Cortex of kidney (tissue), 1 donor: ENCODE results near the gene SNCA.

Source experiments
- DNase-seq: peaks from one replicate; lab custom pipeline; 2025; lab: John Stamatoyannopoulos, UW

SNCA gene

GRCh38 chr4:89836897-89837384, at the start of gene SNCA:
Gene SNCA (minus strand): TSS chr4:89837161. CDS start chr4:89835667, 1,494 bp downstream.
- DNase-seq, result no peak

- DNase-seq, result no peak
Observed at GRCh38 chr4:89879215-89879614, 42.3 kb upstream of the SNCA start.

- no peak for DNase-seq
Observed at GRCh38 chr4:89878611-89879010, 41.6 kb upstream of the SNCA start.

- no peak for DNase-seq
Observed at GRCh38 chr4:89876548-89876947, 39.6 kb upstream of the SNCA start.

DNA sequence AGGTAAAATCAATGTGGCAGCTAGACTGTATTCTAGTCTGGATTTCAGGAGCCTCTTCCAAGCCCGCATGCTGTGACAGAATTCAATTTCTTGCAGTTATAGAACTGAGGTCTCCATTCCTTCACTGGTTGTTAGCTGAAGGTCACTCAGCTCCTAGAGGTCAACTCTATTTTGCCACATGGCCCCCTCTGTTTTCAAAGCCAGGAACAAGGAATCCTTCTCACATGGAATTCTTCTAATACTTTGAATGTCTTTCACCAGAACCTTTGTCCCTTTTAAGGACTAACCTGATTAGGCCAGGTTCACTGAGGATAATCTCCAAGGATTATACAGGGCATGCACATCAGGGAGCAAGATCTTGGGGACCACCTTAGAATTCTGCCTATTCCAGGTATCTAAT, 34.2 kb upstream of the SNCA start:
- no peak for DNase-seq

- no peak for DNase-seq
Observed at GRCh38 chr4:89868999-89869589, 32.1 kb upstream of the SNCA start.

DNA sequence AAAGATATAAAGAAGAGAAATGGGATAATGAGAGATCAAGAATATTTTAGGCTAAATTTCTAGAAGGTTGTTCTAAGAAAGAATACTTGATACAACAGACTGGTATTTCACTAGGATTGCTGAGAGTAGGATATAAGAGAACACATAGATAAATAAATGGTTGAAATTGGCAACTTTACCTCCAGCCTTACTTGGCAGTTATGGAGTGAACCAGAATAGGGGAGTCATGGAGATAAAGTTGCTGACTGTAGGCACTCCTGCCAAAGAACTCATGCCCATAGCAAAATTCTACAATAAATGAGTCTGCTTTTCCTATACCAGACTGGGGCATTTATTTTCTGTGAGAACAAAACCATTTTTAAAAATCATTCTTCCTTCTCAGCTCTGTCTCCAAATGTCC, 31.3 kb upstream of the SNCA start:
- no peak for DNase-seq

GRCh38 chr4:89863533-89863932, 26.6 kb upstream of the SNCA start:
- no peak for DNase-seq

- DNase-seq, result no peak
Observed at GRCh38 chr4:89860971-89861370, 24.0 kb upstream of the SNCA start.

DNA sequence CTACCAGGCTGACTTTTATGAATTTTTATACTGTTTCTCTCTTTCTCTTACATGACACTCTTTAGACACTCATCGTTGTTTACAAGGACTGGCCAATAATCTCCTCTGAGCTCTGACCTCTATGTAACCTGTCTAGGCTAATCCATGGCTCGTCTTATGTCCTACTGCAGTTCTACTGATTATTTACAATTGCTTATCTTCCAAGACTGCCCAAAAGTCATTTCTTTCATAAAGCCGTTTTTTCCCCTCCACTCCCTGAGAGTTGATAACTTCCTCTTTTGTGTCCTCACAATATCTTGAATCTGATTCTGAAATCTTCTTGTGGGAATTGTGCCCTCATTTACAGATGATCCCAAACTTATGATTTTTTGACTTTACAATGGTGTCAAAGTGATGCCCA, 18.3 kb upstream of the SNCA start:
- no peak for DNase-seq

DNA sequence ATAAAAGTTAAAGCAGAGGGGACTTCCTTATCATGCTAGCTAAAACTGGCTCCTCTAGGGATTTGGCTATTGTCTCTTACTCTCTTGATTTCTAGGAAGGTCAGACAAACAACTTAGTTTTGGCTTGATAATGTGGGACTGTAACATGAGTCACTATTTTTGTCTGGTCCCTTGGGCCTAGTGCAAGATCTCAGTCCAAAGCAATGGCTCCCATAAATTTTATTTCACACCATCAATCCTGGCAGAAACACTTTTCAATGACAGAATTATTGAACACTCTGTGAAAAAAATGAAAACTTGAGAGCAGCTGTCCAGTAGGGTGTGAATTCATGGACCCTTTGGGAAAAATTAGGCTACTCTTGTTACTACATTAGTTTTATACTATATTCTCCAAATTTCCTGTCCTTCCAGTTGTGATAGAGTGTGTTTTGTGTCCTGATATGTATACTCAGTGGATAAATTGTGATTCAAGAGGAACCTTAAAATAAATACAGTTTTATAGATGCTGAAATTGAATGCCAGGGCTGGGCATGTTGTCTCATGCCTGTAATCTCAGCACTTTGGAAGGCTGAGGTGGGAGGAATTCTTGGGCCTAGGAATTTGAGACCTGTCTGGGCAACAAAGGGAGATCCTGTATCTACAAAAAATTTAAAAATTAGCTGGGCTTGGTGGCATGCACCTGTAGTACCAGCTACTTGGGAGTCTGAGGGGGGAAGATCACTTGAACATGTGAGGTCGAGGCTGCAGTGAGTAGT, 10.8 kb upstream of the SNCA start:
- DNase-seq, result no peak

- no peak for DNase-seq
Observed at GRCh38 chr4:89839558-89839957, 2.6 kb upstream of the SNCA start.

- DNase-seq, result no peak
Observed at GRCh38 chr4:89837993-89838390, 1.0 kb upstream of the SNCA start.

DNA sequence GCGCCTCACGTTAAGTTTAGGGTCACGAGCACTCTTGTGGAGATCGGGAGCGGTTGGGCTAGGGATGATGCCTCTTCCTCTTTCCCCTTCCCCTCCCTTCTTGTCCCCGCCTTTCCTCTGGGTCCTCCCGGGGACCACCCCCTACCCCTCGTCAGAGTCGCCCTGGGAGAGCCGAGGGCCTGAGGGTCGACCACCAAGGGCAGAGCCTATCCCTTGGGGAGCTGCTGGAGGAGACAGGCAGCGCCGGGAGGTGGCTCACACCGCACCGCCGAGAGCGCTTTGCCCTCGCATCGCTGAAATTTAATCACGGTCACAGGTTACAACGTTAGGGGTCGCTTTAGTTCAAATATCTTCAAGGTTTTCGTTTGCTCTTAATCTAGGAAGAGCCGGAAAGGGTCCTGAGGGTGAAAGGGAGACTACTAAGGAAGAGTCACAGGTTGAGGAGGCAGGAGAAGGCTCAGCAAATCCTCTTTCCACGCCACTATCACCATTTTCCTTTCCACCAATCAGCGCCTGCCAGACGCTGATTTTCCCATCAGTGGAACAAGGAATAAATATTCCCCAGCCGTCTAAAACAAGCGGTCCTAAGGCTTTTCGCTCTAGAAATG, 528 bp upstream of the SNCA start:
- no peak for DNase-seq

- no peak for DNase-seq
Observed at GRCh38 chr4:89836031-89836745, 773 bp downstream of the SNCA start.

DNA sequence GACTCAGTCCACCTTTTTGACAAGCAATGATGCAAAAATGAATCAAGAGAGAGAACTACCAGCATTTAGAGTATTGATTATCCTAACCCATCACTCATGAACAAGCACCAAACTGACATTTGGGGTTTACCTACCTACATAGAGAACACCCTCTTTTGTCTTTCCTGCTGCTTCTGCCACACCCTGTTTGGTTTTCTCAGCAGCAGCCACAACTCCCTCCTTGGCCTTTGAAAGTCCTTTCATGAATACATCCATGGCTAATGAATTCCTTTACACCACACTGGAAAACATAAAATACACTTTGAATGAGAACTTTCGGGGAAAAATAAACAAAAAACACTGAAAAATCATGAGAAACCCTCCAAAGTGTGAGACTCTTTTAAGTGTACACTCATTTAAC, 1.5 kb downstream of the SNCA start:
- DNase-seq, result no peak

- no peak for DNase-seq
Observed at GRCh38 chr4:89834486-89835209, 2.3 kb downstream of the SNCA start.

- DNase-seq, result no peak
Observed at GRCh38 chr4:89829470-89830138, 7.4 kb downstream of the SNCA start.

DNA sequence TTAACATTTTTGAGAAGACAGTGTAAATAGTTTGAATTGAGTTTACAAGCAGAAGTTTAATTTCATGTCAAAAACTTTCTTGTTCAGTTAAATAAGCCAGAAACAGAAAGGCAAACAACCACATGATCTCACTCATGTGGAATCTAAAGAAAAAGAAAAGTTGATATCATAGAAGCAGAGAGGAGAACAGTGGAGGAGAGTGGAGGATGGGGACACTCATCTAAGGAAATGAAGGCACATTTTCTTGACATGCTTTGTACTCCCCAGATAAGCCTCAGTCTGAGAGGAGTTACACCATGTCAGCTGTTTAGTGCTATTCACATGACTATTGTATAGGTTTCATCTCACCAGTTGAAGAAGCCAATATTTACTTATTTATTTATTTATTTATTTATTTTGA, 13.5 kb downstream of the SNCA start:
- no peak for DNase-seq

- DNase-seq, result no peak
Observed at GRCh38 chr4:89821612-89822011, 15.3 kb downstream of the SNCA start.

DNA sequence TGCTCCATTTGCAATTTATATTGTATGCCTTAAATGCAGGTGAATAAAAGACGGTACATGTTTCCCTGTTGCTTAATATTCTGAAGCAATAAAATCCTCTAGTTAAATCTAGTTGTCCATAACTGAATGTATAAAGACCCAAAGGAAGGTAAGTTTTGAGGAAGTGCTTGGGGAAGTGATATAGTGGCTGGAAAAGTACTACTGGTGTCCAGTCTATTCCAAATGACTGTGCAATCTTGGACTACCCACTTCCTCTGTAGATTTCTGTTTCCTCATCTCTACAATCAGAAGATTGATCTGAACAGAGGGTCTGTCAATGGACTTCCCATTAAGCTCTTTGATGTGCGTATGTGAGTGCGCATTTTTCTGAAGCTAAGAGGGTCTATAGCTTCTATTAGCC, 17.0 kb downstream of the SNCA start:
- no peak for DNase-seq
